HG02763 (cell line): Measurements from ENCODE around the gene CA11.
A peak's percentile ranks its signal among the peaks of the same experiment; 100 is the strongest.
"Not testable (repeated sequence)": the region's sequence is repeated elsewhere in the genome, so short reads cannot be mapped to it uniquely, and the experiment has no call there.

Experiments used
- ATAC-seq: cut with Tn5 transposase; IDR thresholded peaks from one replicate; pipeline ENCODE4 v1.9.1; 2021; ENCODE audit warnings: mild to moderate bottlenecking, moderate library complexity; ENCODE audit not compliant: unreplicated experiment

CA11 gene

GRCh38 chr19:48642862-48643261 is 3.1 kb downstream of the CA11 start:
- ATAC-seq: no peak

GRCh38 chr19:48641850-48642249 is 4.1 kb downstream of the CA11 start:
- ATAC-seq: no peak

- ATAC-seq: no peak
Measured at GRCh38 chr19:48639483-48640375, 6.3 kb downstream of the CA11 start.

- no peak for ATAC-seq
Measured at GRCh38 chr19:48638831-48639381, 7.1 kb downstream of the CA11 start.

GRCh38 chr19:48637948-48638830 is 7.8 kb downstream of the CA11 start:
- peak; percentile 2 for ATAC-seq

GRCh38 chr19:48637449-48637947 is 8.5 kb downstream of the CA11 start:
- ATAC-seq: peak; percentile 74

GRCh38 chr19:48636859-48637448 is 9.0 kb downstream of the CA11 start, which contains the start of gene DBP:
Gene DBP, minus strand, starts transcription at chr19:48637379. Its CDS starts 385 bp downstream, at chr19:48636994.
- ATAC-seq: no peak

GRCh38 chr19:48635966-48636858 is 9.8 kb downstream of the CA11 start:
- ATAC-seq: no peak

GRCh38 chr19:48635263-48635965 is 10.6 kb downstream of the CA11 start:
- no peak for ATAC-seq

GRCh38 chr19:48634424-48635262 is 11.3 kb downstream of the CA11 start:
- peak; percentile 30 for ATAC-seq

GRCh38 chr19:48634036-48634342 is 12.0 kb downstream of the CA11 start:
- ATAC-seq: no peak

- ATAC-seq: no peak
Measured at GRCh38 chr19:48633148-48634035, 12.6 kb downstream of the CA11 start.

- no peak for ATAC-seq
Measured at GRCh38 chr19:48632692-48633147, 13.3 kb downstream of the CA11 start.

GRCh38 chr19:48632286-48632685 is 13.7 kb downstream of the CA11 start:
- not testable (repeated sequence) for ATAC-seq

GRCh38 chr19:48631225-48631624 is 14.8 kb downstream of the CA11 start:
- ATAC-seq: no peak

- no peak for ATAC-seq
Measured at GRCh38 chr19:48630296-48631063, 15.5 kb downstream of the CA11 start.
